Parathyroid adenoma (tissue), 2 donors: ENCODE measurements around the gene FAM47E.

ENCODE experiments used
- H2AFZ ChIP-seq: fragments of 300-600 bp; sonication (generic); one replicate; pipeline ENCODE4 v1.7.0; 2017; ENCODE audit warnings: antibody characterized with exemption, mild to moderate bottlenecking
- H3K27ac ChIP-seq: fragments of 300-600 bp; sonication (generic); one replicate; pipeline ENCODE4 v1.7.0; 2017
- H3K27me3 ChIP-seq: fragments of 300-600 bp; sonication (generic); one replicate; pipeline ENCODE4 v1.7.0; 2017; ENCODE audit warnings: low read length; ENCODE audit not compliant: control insufficient read depth, insufficient read depth
- H3K36me3 ChIP-seq: fragments of 300-600 bp; sonication (generic); one replicate; pipeline ENCODE4 v1.7.0; 2017; ENCODE audit warnings: low read length; ENCODE audit not compliant: control insufficient read depth, insufficient read depth
- H3K4me1 ChIP-seq: fragments of 300-600 bp; sonication (generic); one replicate; pipeline ENCODE4 v1.7.0; 2017; ENCODE audit warnings: control low read depth
- H3K4me2 ChIP-seq: fragments of 300-600 bp; sonication (generic); one replicate; pipeline ENCODE4 v1.7.0; 2017; ENCODE audit warnings: low read length
- H3K4me3 ChIP-seq: fragments of 300-600 bp; sonication (generic); one replicate; pipeline ENCODE4 v1.7.0; 2017; ENCODE audit warnings: low read depth, low read length
- H3K79me2 ChIP-seq: fragments of 300-600 bp; sonication (generic); one replicate; pipeline ENCODE4 v1.7.0; 2017; ENCODE audit warnings: control low read depth
- H3K9ac ChIP-seq: fragments of 300-600 bp; sonication (generic); one replicate; pipeline ENCODE4 v1.7.0; 2017; ENCODE audit warnings: mild to moderate bottlenecking
- H3K9me3 ChIP-seq: fragments of 300-600 bp; sonication (generic); one replicate; pipeline ENCODE4 v1.7.0; 2017; ENCODE audit warnings: low read length; ENCODE audit not compliant: control insufficient read depth
- CTCF ChIP-seq: fragments of 300-600 bp; sonication (generic); IDR thresholded peaks from one replicate; pipeline ENCODE4 v1.7.0; 2017; ENCODE audit warnings: antibody characterized with exemption, mild to moderate bottlenecking
- donor health status: primary hyperparathyroidism.

FAM47E gene

GRCh38 chr4:76206222-76206942 is 45.1 kb upstream of the FAM47E start:
- peaks cover 52% of the 10 kb centered on the region for H3K79me2 ChIP-seq
- no peak overlapping the region for H3K4me2 ChIP-seq
- H3K4me1 ChIP-seq, result peaks cover 2% of the 10 kb centered on the region
- H3K27me3 ChIP-seq, result no peaks in the 10 kb centered on the region
- no peak overlapping the region for H3K27ac ChIP-seq
- TF ChIP-seq CTCF, result no peak
- H3K36me3 ChIP-seq, result no peaks in the 10 kb centered on the region
- H3K9ac ChIP-seq, result no peak overlapping the region
- H2AFZ ChIP-seq, result no peak overlapping the region
- no peak overlapping the region for H3K4me3 ChIP-seq
- no peaks in the 10 kb centered on the region for H3K9me3 ChIP-seq

GRCh38 chr4:76207549-76207948 is 44.0 kb upstream of the FAM47E start:
- peaks cover 61% of the 10 kb centered on the region for H3K79me2 ChIP-seq
- H2AFZ ChIP-seq, result no peak overlapping the region
- no peaks in the 10 kb centered on the region for H3K27me3 ChIP-seq
- no peaks in the 10 kb centered on the region for H3K36me3 ChIP-seq
- no peak for TF ChIP-seq CTCF
- peaks cover 2% of the 10 kb centered on the region for H3K4me1 ChIP-seq
- no peak overlapping the region for H3K4me2 ChIP-seq
- H3K27ac ChIP-seq, result peak overlapping the region; percentile 72
- H3K4me3 ChIP-seq, result peak overlapping the region; percentile 15
- no peaks in the 10 kb centered on the region for H3K9me3 ChIP-seq
- H3K9ac ChIP-seq, result no peak overlapping the region

GRCh38 chr4:76208005-76208765 is 43.3 kb upstream of the FAM47E start:
- H3K36me3 ChIP-seq, result no peaks in the 10 kb centered on the region
- H3K4me2 ChIP-seq, result peak overlapping the region; percentile 47
- no peak overlapping the region for H3K9ac ChIP-seq
- H3K9me3 ChIP-seq, result no peaks in the 10 kb centered on the region
- H3K27ac ChIP-seq, result peak overlapping the region; percentile 72
- no peaks in the 10 kb centered on the region for H3K27me3 ChIP-seq
- H3K4me1 ChIP-seq, result peaks cover 2% of the 10 kb centered on the region
- no peak overlapping the region for H2AFZ ChIP-seq
- peak overlapping the region; percentile 15 for H3K4me3 ChIP-seq
- no peak for TF ChIP-seq CTCF
- H3K79me2 ChIP-seq, result peaks cover 63% of the 10 kb centered on the region

- no peaks in the 10 kb centered on the region for H3K27me3 ChIP-seq
- H3K4me2 ChIP-seq, result no peak overlapping the region
- H3K27ac ChIP-seq, result peak overlapping the region; percentile 39
- no peak for TF ChIP-seq CTCF
- H3K9me3 ChIP-seq, result no peaks in the 10 kb centered on the region
- H3K9ac ChIP-seq, result no peak overlapping the region
- peaks cover 11% of the 10 kb centered on the region for H3K4me1 ChIP-seq
- H3K4me3 ChIP-seq, result no peak overlapping the region
- no peak overlapping the region for H2AFZ ChIP-seq
- H3K79me2 ChIP-seq, result peaks cover 50% of the 10 kb centered on the region
- no peaks in the 10 kb centered on the region for H3K36me3 ChIP-seq
Measured at GRCh38 chr4:76209881-76210280, 41.6 kb upstream of the FAM47E start.
